22Rv1 (cell line): ENCODE results near the gene SDK1.

Source experiments
- ZFX ChIP-seq: fragments of 450-650 bp; IDR thresholded peaks from 2 replicates; pipeline ENCODE4 v1.6.1; 2017; ENCODE audit warnings: antibody characterized with exemption, borderline replicate concordance
- TF ChIP-seq, protein P1 (sequence below): fragments of 450-650 bp; IDR thresholded peaks from 2 replicates; pipeline ENCODE4 v1.5.1; 2017; ENCODE audit warnings: mild to moderate bottlenecking

- TF ChIP-seq, protein P1, sequence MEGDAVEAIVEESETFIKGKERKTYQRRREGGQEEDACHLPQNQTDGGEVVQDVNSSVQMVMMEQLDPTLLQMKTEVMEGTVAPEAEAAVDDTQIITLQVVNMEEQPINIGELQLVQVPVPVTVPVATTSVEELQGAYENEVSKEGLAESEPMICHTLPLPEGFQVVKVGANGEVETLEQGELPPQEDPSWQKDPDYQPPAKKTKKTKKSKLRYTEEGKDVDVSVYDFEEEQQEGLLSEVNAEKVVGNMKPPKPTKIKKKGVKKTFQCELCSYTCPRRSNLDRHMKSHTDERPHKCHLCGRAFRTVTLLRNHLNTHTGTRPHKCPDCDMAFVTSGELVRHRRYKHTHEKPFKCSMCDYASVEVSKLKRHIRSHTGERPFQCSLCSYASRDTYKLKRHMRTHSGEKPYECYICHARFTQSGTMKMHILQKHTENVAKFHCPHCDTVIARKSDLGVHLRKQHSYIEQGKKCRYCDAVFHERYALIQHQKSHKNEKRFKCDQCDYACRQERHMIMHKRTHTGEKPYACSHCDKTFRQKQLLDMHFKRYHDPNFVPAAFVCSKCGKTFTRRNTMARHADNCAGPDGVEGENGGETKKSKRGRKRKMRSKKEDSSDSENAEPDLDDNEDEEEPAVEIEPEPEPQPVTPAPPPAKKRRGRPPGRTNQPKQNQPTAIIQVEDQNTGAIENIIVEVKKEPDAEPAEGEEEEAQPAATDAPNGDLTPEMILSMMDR, result no peak
- no peak for TF ChIP-seq ZFX
Measured at GRCh38 chr7:3860932-3861331, 559.9 kb downstream of the SDK1 start.
